ENCODE data around the gene LRMDA.

GRCh38 chr10:76041551-76041950 is 610.1 kb downstream of the LRMDA start:
- TF ChIP-seq CTCF (IDR thresholded peaks at IDR 0.05) (no peak), POLR2A (IDR thresholded peaks at IDR 0.05) (no peak)
